HG03103 (cell line): ENCODE measurements around the gene GBP6.
"Not testable (repeated sequence)": the region's sequence is repeated elsewhere in the genome, so short reads cannot be mapped to it uniquely, and the experiment has no call there.

Source experiments
- ATAC-seq: cut with Tn5 transposase; IDR thresholded peaks from one replicate; pipeline ENCODE4 v1.9.1; 2021; ENCODE audit warnings: low read depth; ENCODE audit not compliant: unreplicated experiment

Gene GBP6, protein sequence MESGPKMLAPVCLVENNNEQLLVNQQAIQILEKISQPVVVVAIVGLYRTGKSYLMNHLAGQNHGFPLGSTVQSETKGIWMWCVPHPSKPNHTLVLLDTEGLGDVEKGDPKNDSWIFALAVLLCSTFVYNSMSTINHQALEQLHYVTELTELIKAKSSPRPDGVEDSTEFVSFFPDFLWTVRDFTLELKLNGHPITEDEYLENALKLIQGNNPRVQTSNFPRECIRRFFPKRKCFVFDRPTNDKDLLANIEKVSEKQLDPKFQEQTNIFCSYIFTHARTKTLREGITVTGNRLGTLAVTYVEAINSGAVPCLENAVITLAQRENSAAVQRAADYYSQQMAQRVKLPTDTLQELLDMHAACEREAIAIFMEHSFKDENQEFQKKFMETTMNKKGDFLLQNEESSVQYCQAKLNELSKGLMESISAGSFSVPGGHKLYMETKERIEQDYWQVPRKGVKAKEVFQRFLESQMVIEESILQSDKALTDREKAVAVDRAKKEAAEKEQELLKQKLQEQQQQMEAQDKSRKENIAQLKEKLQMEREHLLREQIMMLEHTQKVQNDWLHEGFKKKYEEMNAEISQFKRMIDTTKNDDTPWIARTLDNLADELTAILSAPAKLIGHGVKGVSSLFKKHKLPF

GRCh38 chr1:89363638-89364536 is at the start of gene GBP6:
Gene GBP6 (plus strand): TSS chr1:89364059. CDS start chr1:89368552, 4,493 bp downstream.
- ATAC-seq: peak; percentile 14

GRCh38 chr1:89322402-89322801 is 41.5 kb upstream of the GBP6 start:
- no peak for ATAC-seq

- ATAC-seq: no peak
Measured at GRCh38 chr1:89331890-89332289, 32.0 kb upstream of the GBP6 start.

GRCh38 chr1:89332461-89332860 is 31.4 kb upstream of the GBP6 start:
- no peak for ATAC-seq

DNA sequence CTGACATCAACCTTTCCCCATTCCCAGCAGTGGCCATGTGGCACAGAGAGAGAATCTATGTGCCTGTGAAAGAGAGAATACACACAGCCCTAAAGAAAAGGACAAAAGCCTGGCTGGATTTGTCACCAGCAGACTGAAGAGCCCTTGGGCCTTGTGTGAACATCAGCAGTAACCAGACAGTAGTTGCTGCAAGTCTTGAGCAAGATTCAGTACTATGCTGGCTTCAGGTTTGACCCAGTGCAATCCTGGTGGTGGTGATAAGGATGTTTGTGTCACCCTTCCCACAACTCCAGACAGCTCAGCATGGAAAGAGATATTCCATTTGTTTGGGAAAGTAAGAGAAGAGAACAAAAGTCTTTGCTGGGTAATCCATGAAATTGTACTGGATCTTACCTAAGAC is 28.4 kb upstream of the GBP6 start:
- no peak for ATAC-seq

GRCh38 chr1:89337903-89338302 is 26.0 kb upstream of the GBP6 start:
- no peak for ATAC-seq

DNA sequence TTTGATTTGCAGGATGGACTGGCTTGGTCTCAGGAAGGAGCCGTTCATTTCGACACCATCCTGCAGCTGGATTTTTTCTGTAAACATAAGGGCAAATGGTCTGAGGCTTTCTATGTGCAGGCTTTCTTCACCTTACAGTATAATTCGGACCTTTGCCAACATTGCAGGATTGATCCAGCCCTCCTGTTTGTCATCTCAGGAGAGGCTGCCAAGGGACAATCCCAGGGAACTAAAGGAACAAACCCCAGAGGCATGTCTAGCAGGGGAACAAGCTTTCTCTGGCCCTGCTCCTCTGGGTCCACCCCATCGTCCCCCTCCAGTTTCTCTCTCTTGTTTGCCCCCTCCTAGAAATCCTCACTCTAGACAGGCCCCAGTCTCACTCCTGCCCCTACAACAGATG is 24.8 kb upstream of the GBP6 start:
- no peak for ATAC-seq

GRCh38 chr1:89345479-89345878 is 18.4 kb upstream of the GBP6 start:
- not testable (repeated sequence) for ATAC-seq

- ATAC-seq: no peak
Measured at GRCh38 chr1:89347296-89347695, 16.6 kb upstream of the GBP6 start.

DNA sequence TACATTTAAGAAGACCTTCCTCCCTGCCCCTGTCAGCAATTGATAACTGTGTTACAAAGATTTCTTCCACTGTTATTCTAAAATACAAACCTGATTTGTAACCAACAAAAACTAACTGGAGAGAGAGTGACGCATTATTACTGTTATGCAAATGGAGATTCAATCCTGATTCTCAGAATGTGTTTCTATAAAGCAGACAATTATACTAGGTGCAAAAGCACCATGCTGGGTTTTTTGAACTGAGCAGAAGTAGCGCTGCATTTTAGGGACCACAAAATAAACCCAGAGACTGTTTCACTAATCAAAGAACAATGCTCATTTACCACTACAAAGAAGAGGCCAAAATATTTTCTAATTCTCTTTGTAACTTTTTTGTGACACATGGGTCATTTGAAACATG is 13.6 kb upstream of the GBP6 start:
- no peak for ATAC-seq

DNA sequence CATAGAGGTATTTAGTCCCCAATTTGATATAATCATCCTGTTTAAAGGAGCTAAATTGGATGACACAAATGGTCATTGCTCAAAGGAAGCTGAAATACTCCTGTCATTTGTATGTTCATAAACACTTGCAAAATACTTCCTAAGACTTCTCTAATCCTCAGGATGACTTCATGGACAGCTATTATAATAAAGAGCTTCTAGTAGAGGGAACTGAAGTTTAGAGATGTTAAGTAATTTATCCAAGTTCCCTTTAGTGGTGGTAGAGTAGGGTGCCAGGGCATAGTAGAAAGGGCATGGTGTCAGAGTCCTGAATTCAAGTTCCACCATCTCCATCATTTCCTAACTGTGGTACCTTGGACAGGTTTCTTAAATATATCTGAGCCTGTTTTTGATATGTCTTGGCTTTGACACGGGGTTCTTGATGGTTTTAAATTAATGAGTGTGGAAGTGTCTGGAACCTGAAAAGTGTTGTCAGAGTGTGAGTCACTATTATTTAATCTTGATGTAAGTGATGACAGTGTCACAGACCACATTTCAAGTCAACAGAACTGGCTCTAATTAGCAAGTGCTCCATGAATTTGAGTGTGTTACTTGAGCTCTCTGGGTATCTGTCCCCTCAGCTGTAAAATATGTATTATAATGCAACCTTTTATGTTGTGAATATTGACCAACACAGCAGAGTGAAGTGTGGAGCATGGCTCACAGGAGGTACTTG is 12.1 kb upstream of the GBP6 start:
- no peak for ATAC-seq

- ATAC-seq: no peak
Measured at GRCh38 chr1:89352421-89352820, 11.4 kb upstream of the GBP6 start.

- no peak for ATAC-seq
Measured at GRCh38 chr1:89354205-89354604, 9.7 kb upstream of the GBP6 start.

GRCh38 chr1:89355056-89355455 is 8.8 kb upstream of the GBP6 start:
- ATAC-seq: no peak

DNA sequence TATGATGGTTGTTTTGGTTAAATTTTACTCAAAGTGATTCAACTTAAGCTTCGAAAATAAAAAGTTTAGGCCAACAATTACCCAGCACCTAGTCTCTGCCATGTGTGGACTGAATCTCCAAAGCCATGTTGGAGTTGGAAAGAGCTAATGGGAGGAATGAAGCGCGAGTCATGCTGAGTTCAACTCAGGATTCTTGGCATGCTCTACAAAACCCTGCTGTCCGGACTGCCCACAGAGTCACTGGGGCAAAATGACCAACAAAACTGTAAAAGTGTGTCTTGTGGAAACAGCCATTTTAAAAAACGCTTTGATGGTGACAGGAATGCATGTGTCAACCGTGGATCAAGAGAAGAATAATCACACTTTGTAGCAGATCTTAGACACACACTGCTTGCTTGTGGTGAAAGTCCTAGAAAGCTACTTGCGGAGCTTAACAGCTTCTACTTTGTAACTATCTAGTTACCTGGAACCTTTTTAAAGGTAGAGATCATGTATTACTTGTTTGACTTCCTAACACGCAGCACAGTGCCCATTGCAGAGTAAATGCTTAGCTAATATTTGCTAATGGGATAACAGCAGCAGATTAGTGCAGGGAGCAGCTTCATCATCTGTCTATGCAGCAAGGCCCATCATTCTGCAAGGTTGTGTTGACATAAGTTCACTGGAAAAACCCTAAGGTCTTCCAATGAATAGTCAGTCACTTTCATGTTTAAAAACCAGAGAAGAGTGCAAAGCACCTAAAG is 7.0 kb upstream of the GBP6 start:
- no peak for ATAC-seq

- peak; percentile 44 for ATAC-seq
Measured at GRCh38 chr1:89358287-89358893, 5.5 kb upstream of the GBP6 start.

- ATAC-seq: no peak
Measured at GRCh38 chr1:89360716-89361115, 3.1 kb upstream of the GBP6 start.

- ATAC-seq: no peak
Measured at GRCh38 chr1:89361681-89362080, 2.2 kb upstream of the GBP6 start.

- peak; percentile 89 for ATAC-seq
Measured at GRCh38 chr1:89363196-89363595, 663 bp upstream of the GBP6 start.
